ENCODE measurements around the gene MAML2. TPM values are rescaled to one million over a fixed set of nuclear protein-coding genes. Genes with fewer than 3 reads are reported as not detected.

Gene MAML2
- total RNA-seq, 3 donors from 2014 or later, result 45.6 to 82.8 (median 68.2) TPM

DNA sequence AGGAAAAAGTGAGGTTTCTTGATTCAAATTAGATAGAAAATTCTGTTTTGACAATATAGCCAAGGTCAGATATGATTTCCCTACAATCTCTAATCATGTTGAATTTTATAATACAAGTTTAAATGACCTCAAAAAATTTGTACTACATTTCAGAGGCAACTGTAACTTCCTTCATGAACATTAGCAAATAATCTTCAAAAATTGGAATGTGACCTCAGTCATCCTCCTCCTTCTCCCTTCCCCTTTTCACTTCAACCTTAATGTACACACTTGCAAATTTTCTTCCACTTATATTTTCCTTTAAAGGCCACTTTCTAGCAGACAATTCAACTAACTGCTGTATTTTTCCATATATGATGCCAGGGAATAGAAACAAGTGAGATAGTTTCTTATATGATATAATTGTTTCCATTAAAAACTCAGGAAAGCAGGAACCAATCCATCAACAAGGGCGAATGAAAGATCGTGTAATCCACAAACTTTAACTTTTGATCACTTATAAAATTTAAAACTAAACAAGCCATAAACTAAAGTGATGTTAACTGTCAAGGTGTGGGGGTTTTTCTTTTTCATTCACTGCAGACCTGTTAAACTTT is 60.3 kb downstream of the MAML2 start:
- H3K9me3 ChIP-seq, result no peaks in the 10 kb centered on the region
- no peaks in the 10 kb centered on the region for H3K27me3 ChIP-seq
- H3K27ac ChIP-seq, result no peak overlapping the region
- no peaks in the 10 kb centered on the region for H3K36me3 ChIP-seq
- H3K4me3 ChIP-seq, result no peak overlapping the region
- H3K4me1 ChIP-seq, result peaks cover 0 to 5% of the 10 kb centered on the region in 2 donors
- TF ChIP-seq POLR2AphosphoS5 (IDR thresholded peaks at IDR 0.05) (no peak), CTCF (IDR thresholded peaks at IDR 0.05) (no peak), POLR2A (IDR thresholded peaks at IDR 0.05) (no peak)
- DNase-seq (ENCODE audit: low spot score in 2 of 2), result no peak
- intact Hi-C loops (cut with DNase I; ENCODE audit: low total_unique reads), result no loop called here

DNA sequence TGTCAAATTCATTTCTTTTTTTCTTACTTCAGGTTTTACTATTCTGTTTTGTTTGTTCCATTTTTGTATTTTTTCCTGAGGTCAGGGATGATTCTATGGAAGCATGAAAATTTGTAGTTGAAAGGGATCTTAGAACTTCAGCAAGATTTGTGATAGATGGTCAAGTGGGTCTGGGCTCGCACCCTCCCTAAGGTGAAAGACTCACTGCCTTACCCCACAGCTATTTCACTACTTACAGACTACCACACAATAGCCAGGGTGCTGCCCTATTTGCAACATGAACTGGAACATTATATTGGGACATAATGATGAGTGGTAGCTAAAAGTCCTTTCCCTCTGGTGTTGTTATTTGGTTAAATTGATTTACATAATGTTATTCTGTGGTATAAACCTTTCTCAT is 62.6 kb downstream of the MAML2 start:
- intact Hi-C loops (cut with DNase I; ENCODE audit: low total_unique reads), result no loop called here
- Histone ChIP-seq H3K36me3 (no peaks in the 10 kb centered on the region), H3K27ac (peak overlapping the region in 1 of 2 donors; percentile 20), H3K4me1 (peaks cover 0 to 5% of the 10 kb centered on the region in 2 donors), H3K4me3 (no peak overlapping the region), H3K27me3 (no peaks in the 10 kb centered on the region), H3K9me3 (no peaks in the 10 kb centered on the region)
- TF ChIP-seq CTCF (IDR thresholded peaks at IDR 0.05) (no peak), POLR2AphosphoS5 (IDR thresholded peaks at IDR 0.05) (no peak), POLR2A (IDR thresholded peaks at IDR 0.05) (no peak)
- DNase-seq (ENCODE audit: low spot score in 2 of 2), result no peak

DNA sequence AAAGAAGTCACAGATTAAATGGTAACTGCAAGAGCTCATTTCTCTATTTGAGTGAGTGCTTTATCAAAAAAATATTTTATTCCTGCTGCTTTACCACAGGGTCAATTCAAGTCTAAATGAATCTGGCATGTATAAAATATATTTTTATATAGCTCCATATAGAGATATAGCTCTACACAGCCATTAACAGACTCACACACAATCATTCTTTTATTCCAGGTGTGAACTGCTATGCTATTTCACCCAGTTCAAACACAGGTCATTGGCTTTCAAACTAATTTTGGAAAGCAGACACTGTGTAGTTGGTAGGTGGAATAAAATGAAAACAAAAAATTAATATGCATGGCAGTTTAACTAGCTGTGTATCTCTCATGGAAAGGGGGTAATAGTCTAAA is 63.1 kb downstream of the MAML2 start:
- intact Hi-C loops (cut with DNase I; ENCODE audit: low total_unique reads), result no loop called here
- Histone ChIP-seq H3K4me3 (no peak overlapping the region), H3K4me1 (peaks cover 0 to 5% of the 10 kb centered on the region in 2 donors), H3K9me3 (no peaks in the 10 kb centered on the region), H3K27me3 (no peaks in the 10 kb centered on the region), H3K36me3 (no peaks in the 10 kb centered on the region), H3K27ac (peak overlapping the region in 1 of 2 donors; percentile 75)
- TF ChIP-seq POLR2A (IDR thresholded peaks at IDR 0.05) (no peak), CTCF (IDR thresholded peaks at IDR 0.05) (no peak), POLR2AphosphoS5 (IDR thresholded peaks at IDR 0.05) (no peak)
- no peak for DNase-seq (ENCODE audit: low spot score in 2 of 2)

DNA sequence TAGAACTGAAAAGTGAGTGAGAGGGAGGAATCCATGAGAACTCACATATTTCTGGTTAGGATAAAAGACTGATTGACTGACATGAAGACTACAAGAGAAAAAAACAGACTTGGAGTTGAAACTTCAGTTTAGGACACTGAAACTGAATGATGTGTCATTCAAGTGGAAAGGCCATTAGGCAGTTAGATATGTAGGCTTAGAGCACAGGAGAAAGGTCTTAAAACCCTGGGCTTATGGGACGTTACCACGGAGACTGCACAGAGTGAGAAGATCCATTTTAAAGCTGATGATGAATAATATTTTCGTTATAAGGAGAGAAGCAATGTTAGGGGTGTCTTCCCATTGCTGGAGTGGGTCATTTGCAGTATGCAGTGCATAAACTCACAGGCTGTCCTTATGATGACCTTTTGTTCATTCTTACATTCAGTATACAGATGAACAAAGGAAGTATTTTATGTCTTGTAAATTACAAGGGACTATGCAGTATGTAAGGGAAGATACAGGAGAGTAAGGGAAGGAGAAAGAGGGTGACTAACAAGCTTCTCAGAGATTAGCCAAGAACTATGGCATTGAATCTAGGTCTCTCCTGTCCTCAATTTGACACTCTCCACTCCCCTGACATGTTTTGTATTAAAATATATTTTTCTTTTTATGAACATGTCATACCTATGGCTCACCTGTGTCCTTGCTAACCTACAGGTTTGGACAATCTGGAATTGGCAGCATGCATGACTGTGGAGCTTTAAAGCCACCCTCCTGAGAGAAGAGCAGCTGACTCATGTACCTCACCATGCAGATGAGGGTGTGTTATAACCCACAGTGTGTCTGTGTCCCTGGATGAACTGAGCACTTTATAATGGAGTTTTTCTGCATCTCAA is 63.7 kb downstream of the MAML2 start:
- H3K27ac ChIP-seq, result peak overlapping the region; percentile 69 to 75
- DNase-seq (ENCODE audit: low spot score in 2 of 2), result no peak

More for the DNA sequence above, 63.7 kb downstream of the MAML2 start:
- Histone ChIP-seq H3K27me3 (no peaks in the 10 kb centered on the region), H3K4me3 (no peak overlapping the region), H3K36me3 (no peaks in the 10 kb centered on the region), H3K4me1 (peaks cover 0 to 5% of the 10 kb centered on the region in 2 donors), H3K9me3 (no peaks in the 10 kb centered on the region)
- TF ChIP-seq CTCF (IDR thresholded peaks at IDR 0.05) (no peak), POLR2A (IDR thresholded peaks at IDR 0.05) (no peak), POLR2AphosphoS5 (IDR thresholded peaks at IDR 0.05) (no peak)
- intact Hi-C loops (cut with DNase I; ENCODE audit: low total_unique reads), result no loop called here
